ENCODE results near the gene RNF115. TPM values are rescaled to one million over a fixed set of nuclear protein-coding genes. Genes with fewer than 3 reads are reported as not detected.

RNF115 gene
- total and polyA plus RNA-seq, 2 of the 4 experiments (the other 2 are of a cell fraction): 13.5 to 22.9 TPM

DNA sequence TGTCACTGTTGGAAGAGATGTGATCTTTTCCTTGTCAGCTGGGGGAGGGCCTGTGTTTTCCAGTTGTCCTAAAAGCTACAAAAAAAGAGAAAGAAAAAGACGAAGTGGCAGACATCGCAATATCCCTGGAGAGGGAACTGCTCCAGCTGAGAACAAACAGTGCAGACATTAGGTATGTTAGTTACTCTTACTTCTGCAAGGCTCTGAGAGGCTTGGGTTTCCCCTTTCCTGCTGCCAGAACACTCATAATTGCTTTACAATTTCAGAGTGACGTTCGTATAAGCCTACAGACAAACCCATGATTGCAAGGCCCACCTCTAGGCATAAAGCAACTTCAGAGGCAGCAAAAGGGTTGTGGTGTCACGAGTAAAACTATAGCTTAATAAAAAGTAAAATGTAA, 73.5 kb downstream of the RNF115 start:
- dilution Hi-C loops (cut with HindIII; ENCODE audit: low sequenced_read_pairs, unreplicated experiment) (no loop called here), in situ Hi-C loops (cut with MboI; ENCODE audit: low sequenced_read_pairs) (no loop called here), intact Hi-C loops (cut with micrococcal nuclease) (no loop called here)
- Histone ChIP-seq H3K9ac (ENCODE audit: low read depth, low read length) (no peak overlapping the region), H3K4me3 (ENCODE audit: insufficient read depth, low read depth, low read length) (no peak overlapping the region), H3K18ac (ENCODE audit: low read depth, low read length) (peak overlapping the region; percentile 28; the same call in 1 of the 2 replicates), H3K23ac (ENCODE audit: low read depth, low read length) (peak overlapping the region; percentile 58; the same call in 1 of the 2 replicates), H3K9me3 (ENCODE audit: control insufficient read depth, insufficient read depth, low read length) (no peaks in the 10 kb centered on the region), H4K5ac (ENCODE audit: low read depth, low read length) (no peak overlapping the region; the same call in 1 of the 2 replicates), H3K4me1 (ENCODE audit: control insufficient read depth, insufficient read depth, low read length) (peaks cover 10% of the 10 kb centered on the region), H3K36me3 (ENCODE audit: control insufficient read depth, insufficient read depth, low read length) (peaks cover 24% of the 10 kb centered on the region), H3K79me1 (ENCODE audit: low read depth in 1 of 2, low read length in 2 of 2) (peaks cover 23 to 70% of the 10 kb centered on the region in 2 experiments), H4K20me1 (ENCODE audit: insufficient read depth, low read length) (peaks cover 7% of the 10 kb centered on the region), H2BK120ac (ENCODE audit: low read depth, low read length) (peak overlapping the region; percentile 12), H3K27me3 (ENCODE audit: control insufficient read depth, insufficient read depth, low read length) (no peaks in the 10 kb centered on the region), H3K9me1 (ENCODE audit: insufficient read depth, low read length) (peaks cover 13% of the 10 kb centered on the region), H2BK15ac (ENCODE audit: low read depth, low read length) (peak overlapping the region; percentile 74; the same call in 1 of the 3 replicates), H2AK5ac (ENCODE audit: low read depth, low read length) (peak overlapping the region; percentile 74; the same call in 1 of the 2 replicates), H3K4ac (ENCODE audit: low read depth, low read length) (peak overlapping the region; percentile 69), H4K91ac (ENCODE audit: insufficient read depth, low read depth, low read length) (peak overlapping the region; percentile 34; the same call in 1 of the 2 replicates), H2AK9ac (replicated peaks; ENCODE audit: low read depth, low read length, poor library complexity) (no peak overlapping the region), H3K4me2 (ENCODE audit: low read depth, low read length) (no peak overlapping the region), H2BK20ac (ENCODE audit: low read depth, low read length) (peak overlapping the region; percentile 54), H2BK5ac (ENCODE audit: low read depth, low read length, poor library complexity, severe bottlenecking) (peak overlapping the region; percentile 53), H3K56ac (ENCODE audit: extremely low read depth, insufficient read depth, low read length) (no peak overlapping the region), H2AFZ (replicated peaks; ENCODE audit: low read length, poor library complexity) (no peak overlapping the region), H3K14ac (replicated peaks; ENCODE audit: low read depth, low read length) (peak overlapping the region; percentile 68), H3K27ac (ENCODE audit: insufficient read depth, low read length) (peak overlapping the region; percentile 49; the same call in 1 of the 2 replicates), H4K8ac (ENCODE audit: low read depth in 2 of 2, low read length in 2 of 2) (peak overlapping the region in 1 of 2 experiments; percentile 92; a peak in 2 of 4 replicates)
- WGBS, 2 experiments (ENCODE audit: extremely low coverage in 2 of 2, insufficient read length in 1 of 2): no CpG with 5 or more reads among the region's 5 CpGs
- no peak for ATAC-seq (ENCODE audit: low read depth)
- POLR2A ChIA-PET (ENCODE audit: unreplicated experiment): no interaction called here
- DNase-seq: peak; percentile 33
- TF ChIP-seq CHD1 (IDR thresholded peaks at IDR 0.05; ENCODE audit: low read depth, low read length): no peak
- BruUV-seq (replicated peaks): no TSS peak
- CTCF ChIA-PET: interaction anchor here (1.5 kb wide), 1 partner anchor 24 kb away, joined by 5 read pairs; no protein-coding TSS in a partner anchor

Data from IMR-90 (cell line).